RWPE2 (cell line): Measurements from ENCODE around the gene NT5C3B.
A peak's percentile ranks its signal among the peaks of the same experiment; 100 is the strongest.

Experiments
- ATAC-seq: fragments of 200-7000 bp; cut with Tn5 transposase; 3 replicates; pipeline ENCODE4 v1.9.1; 2021; ENCODE audit warnings: low read depth
- DNase-seq: peaks from one replicate; pipeline ENCODE4 v3.0.0-alpha.2; 2020; ENCODE audit warnings: low spot score
- H3K27ac ChIP-seq: fragments of 450-650 bp; 2 replicates; pipeline ENCODE4 v1.5.1; 2017; ENCODE audit warnings: mild to moderate bottlenecking; ENCODE audit not compliant: poor library complexity, severe bottlenecking
- H3K27me3 ChIP-seq: fragments of 250-450 bp; sonication (Bioruptor Pico); 2 replicates; pipeline ENCODE4 v1.5.1; 2021; ENCODE audit warnings: mild to moderate bottlenecking, moderate library complexity; ENCODE audit not compliant: insufficient read depth, poor library complexity, severe bottlenecking
- H3K36me3 ChIP-seq: fragments of 250-450 bp; sonication (Bioruptor Pico); 2 replicates; pipeline ENCODE4 v1.5.1; 2020; ENCODE audit warnings: low read depth, mild to moderate bottlenecking, moderate library complexity
- H3K4me1 ChIP-seq: fragments of 250-450 bp; sonication (Bioruptor Pico); 2 replicates; pipeline ENCODE4 v1.5.1; 2021; ENCODE audit warnings: mild to moderate bottlenecking, moderate library complexity; ENCODE audit not compliant: insufficient read depth, poor library complexity, severe bottlenecking
- H3K4me3 ChIP-seq: fragments of 250-450 bp; sonication (Bioruptor Pico); 2 replicates; pipeline ENCODE4 v1.5.1; 2021; ENCODE audit warnings: mild to moderate bottlenecking, moderate library complexity; ENCODE audit not compliant: severe bottlenecking
- H3K9me3 ChIP-seq: fragments of 250-450 bp; sonication (Bioruptor Pico); 2 replicates; pipeline ENCODE4 v1.5.1; 2021; ENCODE audit warnings: mild to moderate bottlenecking, moderate library complexity; ENCODE audit not compliant: severe bottlenecking
- TF ChIP-seq, protein P1 (sequence below): fragments of 450-650 bp; IDR thresholded peaks from one replicate; pipeline ENCODE4 v1.5.1; 2017; ENCODE audit warnings: mild to moderate bottlenecking, moderate library complexity; ENCODE audit not compliant: poor library complexity, severe bottlenecking

The NT5C3B gene

DNA sequence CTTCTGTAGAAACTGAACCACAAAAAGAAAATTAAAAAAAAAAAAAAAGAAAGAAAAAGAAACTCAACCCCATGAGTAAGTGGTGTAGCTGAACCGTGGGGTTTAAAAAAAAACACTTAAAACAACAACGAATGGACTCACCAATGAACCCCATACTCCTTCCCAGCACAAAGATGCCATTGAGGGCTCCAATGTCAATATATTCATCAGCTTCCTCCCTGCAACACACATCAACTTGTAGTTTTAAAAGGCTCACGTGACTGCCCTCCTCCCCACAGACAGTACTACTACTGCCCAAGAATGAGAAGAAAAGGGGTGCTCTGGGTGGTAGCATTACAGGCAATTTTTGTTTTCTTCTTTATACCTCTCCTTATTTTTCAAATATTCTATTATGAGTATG is 32.5 kb upstream of the NT5C3B start:
- ATAC-seq (no peak), DNase-seq (no peak)
- Histone ChIP-seq H3K4me3 (no peak overlapping the region), H3K4me1 (no peaks in the 10 kb centered on the region), H3K9me3 (no peaks in the 10 kb centered on the region), H3K27me3 (no peaks in the 10 kb centered on the region), H3K27ac (no peak overlapping the region), H3K36me3 (peaks cover 69% of the 10 kb centered on the region)
- TF ChIP-seq, protein P1, sequence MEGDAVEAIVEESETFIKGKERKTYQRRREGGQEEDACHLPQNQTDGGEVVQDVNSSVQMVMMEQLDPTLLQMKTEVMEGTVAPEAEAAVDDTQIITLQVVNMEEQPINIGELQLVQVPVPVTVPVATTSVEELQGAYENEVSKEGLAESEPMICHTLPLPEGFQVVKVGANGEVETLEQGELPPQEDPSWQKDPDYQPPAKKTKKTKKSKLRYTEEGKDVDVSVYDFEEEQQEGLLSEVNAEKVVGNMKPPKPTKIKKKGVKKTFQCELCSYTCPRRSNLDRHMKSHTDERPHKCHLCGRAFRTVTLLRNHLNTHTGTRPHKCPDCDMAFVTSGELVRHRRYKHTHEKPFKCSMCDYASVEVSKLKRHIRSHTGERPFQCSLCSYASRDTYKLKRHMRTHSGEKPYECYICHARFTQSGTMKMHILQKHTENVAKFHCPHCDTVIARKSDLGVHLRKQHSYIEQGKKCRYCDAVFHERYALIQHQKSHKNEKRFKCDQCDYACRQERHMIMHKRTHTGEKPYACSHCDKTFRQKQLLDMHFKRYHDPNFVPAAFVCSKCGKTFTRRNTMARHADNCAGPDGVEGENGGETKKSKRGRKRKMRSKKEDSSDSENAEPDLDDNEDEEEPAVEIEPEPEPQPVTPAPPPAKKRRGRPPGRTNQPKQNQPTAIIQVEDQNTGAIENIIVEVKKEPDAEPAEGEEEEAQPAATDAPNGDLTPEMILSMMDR = no peak

DNA sequence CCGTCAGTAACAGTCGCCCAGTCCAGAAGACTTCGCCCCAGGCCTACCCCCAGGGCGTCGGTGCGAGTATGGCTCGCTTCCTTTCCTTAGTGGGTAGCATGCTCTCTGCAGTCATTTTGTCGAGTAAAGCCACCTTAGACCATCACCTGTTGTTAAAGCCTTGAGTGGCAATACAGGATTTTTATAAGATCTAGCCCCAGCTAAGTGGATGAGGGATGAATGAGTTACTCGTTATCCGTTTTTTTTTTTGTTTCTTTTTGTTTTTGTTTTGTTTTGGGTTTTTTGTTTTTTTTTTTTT is 29.5 kb upstream of the NT5C3B start:
- no peaks in the 10 kb centered on the region for H3K27me3 ChIP-seq
- ATAC-seq (no peak), DNase-seq (no peak)
- TF ChIP-seq, protein P1 = peak; percentile 9
- H3K9me3 ChIP-seq = no peaks in the 10 kb centered on the region
- no peaks in the 10 kb centered on the region for H3K4me1 ChIP-seq
- H3K4me3 ChIP-seq = peak overlapping the region; percentile 83
- H3K36me3 ChIP-seq = peaks cover 39% of the 10 kb centered on the region
- H3K27ac ChIP-seq = peak overlapping the region; percentile 55

DNA sequence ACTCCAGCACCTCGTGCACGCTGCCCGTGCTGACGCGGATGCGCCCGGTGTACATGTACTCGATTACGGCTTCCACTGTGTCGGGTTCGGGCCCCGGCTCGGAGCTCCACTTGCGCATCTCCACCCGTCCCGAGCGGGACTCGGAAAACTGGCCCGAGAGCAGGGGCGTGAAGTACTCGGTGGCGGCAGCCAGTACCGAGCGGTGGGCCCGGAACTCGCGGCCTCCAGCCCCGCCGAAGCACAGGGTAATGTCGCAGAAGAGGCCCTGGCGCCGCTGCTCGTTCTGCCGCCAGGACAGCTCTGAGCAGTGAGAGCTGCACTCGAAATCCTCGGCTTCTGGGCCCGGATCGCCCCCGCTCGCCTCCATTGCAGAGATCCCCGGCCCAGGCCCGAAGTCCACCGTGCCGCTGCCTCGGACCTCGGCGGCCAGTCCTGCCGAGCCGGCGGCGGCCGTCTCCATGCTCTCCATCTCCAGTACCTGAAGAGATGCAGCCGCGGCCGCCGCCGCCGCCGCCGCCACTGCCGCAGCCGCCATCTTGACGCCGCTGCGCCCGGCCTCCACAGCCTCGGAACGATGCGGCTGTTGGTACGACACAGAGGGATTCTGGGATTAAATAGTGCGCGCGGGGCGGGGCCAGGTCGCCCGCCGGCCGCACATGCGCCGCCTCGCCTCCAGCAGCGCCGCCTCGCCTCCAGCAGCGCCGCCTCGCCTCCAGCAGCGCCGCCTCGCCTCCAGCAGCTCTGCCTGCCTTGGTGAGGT is 29.0 kb upstream of the NT5C3B start, which contains the start of gene KLHL11:
TSS of gene KLHL11 (minus strand) at position 588 of the 760 bp plus-strand sequence. CDS start at position 535, 53 bp downstream.
- TF ChIP-seq, protein P1 = peak; percentile 30
- peak; percentile 82 for DNase-seq
- Histone ChIP-seq H3K4me1 (no peaks in the 10 kb centered on the region), H3K27me3 (no peaks in the 10 kb centered on the region), H3K4me3 (peak within 1 kb of the TSS; percentile 83), H3K36me3 (peaks cover 34% of the 10 kb centered on the region), H3K27ac (peak within 1 kb of the TSS; percentile 55), H3K9me3 (no peaks in the 10 kb centered on the region)
- peak; percentile 94 for ATAC-seq

DNA sequence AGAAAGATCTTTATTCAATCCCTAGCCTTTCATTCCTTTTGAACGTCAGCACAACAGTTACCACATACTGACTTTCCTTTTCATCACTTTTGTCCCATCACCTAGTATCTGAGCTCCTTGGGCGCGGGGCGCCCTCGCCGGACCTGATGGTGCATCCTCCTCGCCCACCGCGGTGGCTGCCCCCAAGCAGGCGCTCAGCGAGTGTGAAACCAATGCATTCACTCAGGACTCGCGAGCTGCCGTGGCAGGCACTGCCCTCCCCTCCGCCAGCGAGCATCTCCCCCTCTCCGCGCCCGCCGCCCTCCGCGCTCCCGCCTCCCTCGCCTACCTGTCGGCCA is 28.4 kb upstream of the NT5C3B start:
- no peaks in the 10 kb centered on the region for H3K9me3 ChIP-seq
- peak overlapping the region; percentile 55 for H3K27ac ChIP-seq
- DNase-seq (no peak), ATAC-seq (peak; percentile 42)
- TF ChIP-seq, protein P1 = no peak
- H3K36me3 ChIP-seq = peaks cover 28% of the 10 kb centered on the region
- no peaks in the 10 kb centered on the region for H3K27me3 ChIP-seq
- H3K4me1 ChIP-seq = no peaks in the 10 kb centered on the region
- peak overlapping the region; percentile 83 for H3K4me3 ChIP-seq

DNA sequence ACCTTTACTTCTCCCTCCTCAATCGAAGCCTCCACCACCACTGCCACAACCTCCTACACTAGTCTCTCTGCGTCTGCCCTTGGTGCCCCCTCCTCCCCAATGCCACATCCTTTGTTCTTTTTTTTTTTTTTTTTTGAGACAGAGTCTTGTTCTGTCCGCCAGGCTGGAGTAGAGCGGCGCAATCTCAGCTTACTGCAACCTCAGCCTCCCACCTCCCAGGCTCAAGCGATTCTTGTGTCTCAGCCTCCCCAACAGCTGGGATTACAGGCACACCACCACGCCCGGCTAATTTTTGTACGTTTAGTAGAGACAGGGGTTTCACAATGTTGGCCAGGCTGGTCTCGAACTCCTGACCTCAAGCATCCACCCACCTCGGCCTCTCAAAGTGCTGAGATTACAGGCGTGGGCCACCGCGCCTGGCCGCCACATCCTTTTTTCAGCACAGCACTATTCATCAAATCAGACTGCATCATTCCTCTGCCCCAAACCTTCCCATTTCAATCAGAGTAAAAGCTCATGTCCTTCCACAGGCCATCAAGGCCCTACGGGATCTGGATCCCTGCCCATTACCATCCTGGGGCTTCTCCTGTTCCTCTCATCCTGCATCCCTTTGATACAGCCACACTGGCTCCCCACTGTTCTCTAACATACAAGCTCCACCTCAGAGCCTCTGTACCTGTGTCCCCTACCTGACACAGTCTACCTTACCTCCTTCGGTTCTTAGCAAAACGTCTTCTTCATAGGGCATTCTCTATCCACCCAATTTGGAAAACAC is 27.2 kb upstream of the NT5C3B start:
- H3K36me3 ChIP-seq = peaks cover 20% of the 10 kb centered on the region
- H3K27me3 ChIP-seq = no peaks in the 10 kb centered on the region
- no peaks in the 10 kb centered on the region for H3K4me1 ChIP-seq
- H3K4me3 ChIP-seq = peak overlapping the region; percentile 83
- ATAC-seq (no peak), DNase-seq (no peak)
- TF ChIP-seq, protein P1 = no peak
- no peaks in the 10 kb centered on the region for H3K9me3 ChIP-seq
- no peak overlapping the region for H3K27ac ChIP-seq
